Loucy (cell line): Measurements from ENCODE around the gene DNAJB9.

Experiments
- EZH2phosphoT487 ChIP-seq: fragments of 200-600 bp; IDR thresholded peaks from 2 replicates; pipeline ENCODE4 v1.6.1; 2018; ENCODE audit warnings: antibody characterized with exemption, mild to moderate bottlenecking, moderate library complexity, borderline replicate concordance
- TF ChIP-seq, protein P1 (sequence below): fragments of 200-600 bp; sonication (generic); conservative IDR thresholded peaks from 2 replicates; pipeline ENCODE4 v1.5.1; 2014; ENCODE audit warnings: mild to moderate bottlenecking, antibody characterized with exemption, low read length

DNA sequence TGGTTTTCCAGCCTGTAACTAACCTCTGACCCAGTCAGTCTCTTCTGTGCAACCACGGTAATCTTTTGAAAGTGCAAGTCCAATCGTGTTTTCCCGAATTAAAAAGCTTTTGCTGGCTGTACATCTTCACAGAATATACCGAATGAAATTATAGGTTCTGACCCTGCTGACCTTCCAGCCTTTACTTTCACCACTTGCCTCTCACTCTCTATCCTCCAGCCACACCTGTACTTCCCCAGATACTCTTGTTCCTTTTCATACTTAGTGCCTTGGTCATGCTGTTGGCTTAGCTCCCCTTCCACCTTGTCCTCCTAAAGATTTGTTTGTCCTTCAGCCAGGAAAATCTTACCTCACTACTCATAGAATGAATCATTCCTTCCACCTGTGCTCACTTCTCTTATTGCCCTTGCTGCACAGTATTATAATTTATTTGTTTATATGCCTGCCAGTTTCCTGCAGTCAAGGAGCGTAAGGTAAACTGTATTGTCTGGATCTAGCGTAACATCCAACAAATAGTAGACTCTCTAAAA is 41.4 kb upstream of the DNAJB9 start:
- TF ChIP-seq, protein P1, sequence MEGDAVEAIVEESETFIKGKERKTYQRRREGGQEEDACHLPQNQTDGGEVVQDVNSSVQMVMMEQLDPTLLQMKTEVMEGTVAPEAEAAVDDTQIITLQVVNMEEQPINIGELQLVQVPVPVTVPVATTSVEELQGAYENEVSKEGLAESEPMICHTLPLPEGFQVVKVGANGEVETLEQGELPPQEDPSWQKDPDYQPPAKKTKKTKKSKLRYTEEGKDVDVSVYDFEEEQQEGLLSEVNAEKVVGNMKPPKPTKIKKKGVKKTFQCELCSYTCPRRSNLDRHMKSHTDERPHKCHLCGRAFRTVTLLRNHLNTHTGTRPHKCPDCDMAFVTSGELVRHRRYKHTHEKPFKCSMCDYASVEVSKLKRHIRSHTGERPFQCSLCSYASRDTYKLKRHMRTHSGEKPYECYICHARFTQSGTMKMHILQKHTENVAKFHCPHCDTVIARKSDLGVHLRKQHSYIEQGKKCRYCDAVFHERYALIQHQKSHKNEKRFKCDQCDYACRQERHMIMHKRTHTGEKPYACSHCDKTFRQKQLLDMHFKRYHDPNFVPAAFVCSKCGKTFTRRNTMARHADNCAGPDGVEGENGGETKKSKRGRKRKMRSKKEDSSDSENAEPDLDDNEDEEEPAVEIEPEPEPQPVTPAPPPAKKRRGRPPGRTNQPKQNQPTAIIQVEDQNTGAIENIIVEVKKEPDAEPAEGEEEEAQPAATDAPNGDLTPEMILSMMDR, result no peak
- no peak for TF ChIP-seq EZH2phosphoT487
